ENCODE measurements around the gene GPR152.
A peak's percentile ranks its signal among the peaks of the same experiment; 100 is the strongest.

Gene GPR152

DNA sequence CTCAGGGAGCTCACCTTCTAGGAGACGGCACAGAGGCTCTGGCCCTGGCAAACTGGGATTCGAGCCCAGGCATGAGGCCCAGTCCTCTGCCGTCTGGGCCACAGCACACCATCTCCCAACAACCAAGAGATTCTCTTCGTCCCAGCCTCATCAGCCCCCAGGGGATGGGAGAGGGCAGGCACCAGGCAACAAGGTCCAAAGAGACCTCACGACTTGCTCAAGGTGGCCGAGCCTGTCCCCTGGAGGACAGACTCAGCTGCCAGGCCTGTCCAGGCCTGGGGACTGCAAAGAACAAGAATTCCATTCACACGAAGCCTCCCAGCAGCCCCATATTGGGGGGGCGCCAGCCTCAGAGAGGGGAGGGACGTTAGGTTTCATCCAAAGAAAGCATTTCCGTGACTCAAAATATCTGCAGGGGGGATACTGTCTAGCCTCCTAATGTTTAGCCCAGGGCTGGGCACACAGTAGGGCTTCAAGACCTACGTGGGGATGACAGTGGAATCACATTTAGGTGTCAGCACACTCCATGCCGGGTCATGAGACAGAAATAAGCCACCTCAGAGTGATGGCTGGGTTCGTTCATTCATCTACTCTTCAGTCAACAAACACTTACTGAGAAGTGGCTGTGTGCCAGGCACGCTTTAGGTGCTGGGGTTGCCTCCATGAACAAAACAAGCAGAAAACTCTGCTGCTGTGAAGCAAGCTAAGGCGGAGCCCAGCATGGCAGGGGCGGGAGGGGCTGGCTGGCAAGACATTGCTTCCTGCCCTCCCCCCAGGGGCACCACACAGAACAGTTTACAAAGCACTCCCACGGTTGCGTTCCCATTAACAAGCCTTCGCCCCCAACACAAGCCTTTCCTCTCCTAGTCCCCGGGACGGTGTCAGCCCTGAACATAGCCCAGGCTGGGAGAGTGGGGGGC lies 35.9 kb downstream of the GPR152 start:
- peaks cover 0 to 42% (median 36%) of the 10 kb centered on the region in 5 donors for H3K4me1 ChIP-seq (ENCODE audit: control insufficient read depth in 5 of 5, insufficient read depth in 5 of 5, low read length in 5 of 5)
- H3K27me3 ChIP-seq (ENCODE audit: control insufficient read depth in 5 of 5, insufficient read depth in 4 of 5, low read length in 5 of 5) = peaks cover 17 to 31% (median 22%) of the 10 kb centered on the region in 5 donors
- H3K9ac ChIP-seq (ENCODE audit: low read length in 5 of 5) = peak overlapping the region in 1 of 5 donors; percentile 51
- H3K27ac ChIP-seq (ENCODE audit: low read depth, low read length) = no peak overlapping the region
- H3K4me3 ChIP-seq (ENCODE audit: low read depth in 1 of 5, low read length in 5 of 5) = no peak overlapping the region
- H3K9me3 ChIP-seq (ENCODE audit: control insufficient read depth in 5 of 5, low read length in 5 of 5) = no peaks in the 10 kb centered on the region
- H3K36me3 ChIP-seq (ENCODE audit: control insufficient read depth in 5 of 5, insufficient read depth in 5 of 5, low read length in 5 of 5) = no peaks in the 10 kb centered on the region

DNA sequence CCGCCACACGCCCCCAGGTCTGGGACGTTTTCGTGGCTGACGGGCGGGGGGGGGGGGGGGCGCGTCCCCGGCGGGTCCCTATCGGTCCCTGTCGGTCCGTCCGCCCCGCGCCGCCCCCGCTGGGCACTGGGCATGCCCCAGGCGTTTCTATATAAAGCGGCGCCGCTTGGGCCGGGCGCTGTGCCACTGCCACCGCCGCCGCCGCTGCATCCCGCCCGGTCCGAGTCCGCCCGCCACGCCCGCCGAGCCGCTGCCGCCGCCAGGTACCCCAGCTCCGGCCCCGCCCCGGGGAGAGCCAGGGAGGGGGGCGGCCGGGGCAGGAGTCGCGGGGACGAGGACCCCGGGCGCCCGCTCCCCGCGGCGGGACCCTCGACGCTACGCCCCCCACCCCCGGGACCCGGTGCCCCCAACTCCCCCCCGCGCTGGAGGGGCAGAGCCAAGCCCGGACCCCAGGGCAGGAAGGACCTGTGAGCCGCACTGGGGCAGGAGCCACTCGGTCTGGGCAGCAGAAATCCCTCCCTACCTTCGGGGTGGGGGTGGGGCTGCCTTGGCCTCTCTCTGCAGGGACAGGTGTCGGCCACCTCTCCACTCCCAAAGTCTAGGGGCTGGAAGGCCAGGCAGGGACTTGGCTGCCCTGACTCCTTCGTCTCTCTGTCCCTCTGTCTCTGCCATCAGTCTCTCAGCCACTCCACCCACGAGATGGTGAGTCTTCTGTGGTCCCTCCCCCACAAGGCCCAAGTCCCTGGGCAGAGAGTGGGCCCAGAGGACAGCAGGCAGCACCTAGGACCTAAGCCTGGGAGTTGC lies 36.8 kb downstream of the GPR152 start, which contains the start of gene CARNS1:
CARNS1 (plus strand) TSS at position 178 of the 804 bp plus-strand sequence; CDS start at position 700, 522 bp downstream.
- no peak within 1 kb of the TSS for H3K27ac ChIP-seq (ENCODE audit: low read depth, low read length)
- no peaks in the 10 kb centered on the region for H3K36me3 ChIP-seq (ENCODE audit: control insufficient read depth in 5 of 5, insufficient read depth in 5 of 5, low read length in 5 of 5)
- H3K4me1 ChIP-seq (ENCODE audit: control insufficient read depth in 5 of 5, insufficient read depth in 5 of 5, low read length in 5 of 5) = peaks cover 0 to 39% (median 33%) of the 10 kb centered on the region in 5 donors
- peak within 1 kb of the TSS in 1 of 5 donors; percentile 37 for H3K4me3 ChIP-seq (ENCODE audit: low read depth in 1 of 5, low read length in 5 of 5)
- no peaks in the 10 kb centered on the region for H3K9me3 ChIP-seq (ENCODE audit: control insufficient read depth in 5 of 5, low read length in 5 of 5)
- H3K9ac ChIP-seq (ENCODE audit: low read length in 5 of 5) = no peak within 1 kb of the TSS
- peaks cover 27 to 40% (median 30%) of the 10 kb centered on the region in 5 donors for H3K27me3 ChIP-seq (ENCODE audit: control insufficient read depth in 5 of 5, insufficient read depth in 4 of 5, low read length in 5 of 5)

DNA sequence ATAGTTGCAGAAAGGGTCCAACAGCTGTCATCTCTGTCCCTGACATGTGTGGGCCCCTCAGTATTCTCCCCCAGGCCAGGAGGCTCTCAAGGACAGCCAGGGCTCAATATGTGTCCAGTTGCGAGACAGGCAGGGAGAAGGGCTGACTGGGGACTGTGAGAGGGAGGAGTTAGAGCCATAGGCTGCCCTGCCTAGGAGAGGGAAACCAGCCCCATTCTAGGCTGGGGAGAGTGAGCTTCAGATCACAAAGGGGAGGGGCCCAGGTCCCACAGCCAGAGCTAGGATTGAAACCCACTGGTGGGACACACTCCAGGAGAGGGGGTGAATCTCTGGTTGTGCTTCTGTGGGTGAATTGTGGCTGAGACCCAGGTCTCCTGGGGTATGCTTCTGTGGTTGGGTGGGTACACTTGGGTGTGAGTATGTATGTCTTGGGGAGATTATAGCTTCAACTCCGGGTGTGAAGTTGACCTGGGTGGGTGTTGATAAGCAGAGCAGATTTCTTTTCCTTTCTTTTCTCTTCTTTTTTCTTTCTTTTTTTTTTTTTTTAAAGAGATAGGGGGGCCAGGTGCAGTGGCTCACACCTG lies 39.2 kb downstream of the GPR152 start:
- Histone ChIP-seq H3K4me3 (ENCODE audit: low read depth in 1 of 5, low read length in 5 of 5) (no peak overlapping the region), H3K9me3 (ENCODE audit: control insufficient read depth in 5 of 5, low read length in 5 of 5) (no peaks in the 10 kb centered on the region), H3K36me3 (ENCODE audit: control insufficient read depth in 5 of 5, insufficient read depth in 5 of 5, low read length in 5 of 5) (no peaks in the 10 kb centered on the region), H3K4me1 (ENCODE audit: control insufficient read depth in 5 of 5, insufficient read depth in 5 of 5, low read length in 5 of 5) (peaks cover 0 to 32% (median 27%) of the 10 kb centered on the region in 5 donors), H3K27me3 (ENCODE audit: control insufficient read depth in 5 of 5, insufficient read depth in 4 of 5, low read length in 5 of 5) (peaks cover 45 to 64% (median 52%) of the 10 kb centered on the region in 5 donors), H3K27ac (ENCODE audit: low read depth, low read length) (no peak overlapping the region), H3K9ac (ENCODE audit: low read length in 5 of 5) (no peak overlapping the region)

DNA sequence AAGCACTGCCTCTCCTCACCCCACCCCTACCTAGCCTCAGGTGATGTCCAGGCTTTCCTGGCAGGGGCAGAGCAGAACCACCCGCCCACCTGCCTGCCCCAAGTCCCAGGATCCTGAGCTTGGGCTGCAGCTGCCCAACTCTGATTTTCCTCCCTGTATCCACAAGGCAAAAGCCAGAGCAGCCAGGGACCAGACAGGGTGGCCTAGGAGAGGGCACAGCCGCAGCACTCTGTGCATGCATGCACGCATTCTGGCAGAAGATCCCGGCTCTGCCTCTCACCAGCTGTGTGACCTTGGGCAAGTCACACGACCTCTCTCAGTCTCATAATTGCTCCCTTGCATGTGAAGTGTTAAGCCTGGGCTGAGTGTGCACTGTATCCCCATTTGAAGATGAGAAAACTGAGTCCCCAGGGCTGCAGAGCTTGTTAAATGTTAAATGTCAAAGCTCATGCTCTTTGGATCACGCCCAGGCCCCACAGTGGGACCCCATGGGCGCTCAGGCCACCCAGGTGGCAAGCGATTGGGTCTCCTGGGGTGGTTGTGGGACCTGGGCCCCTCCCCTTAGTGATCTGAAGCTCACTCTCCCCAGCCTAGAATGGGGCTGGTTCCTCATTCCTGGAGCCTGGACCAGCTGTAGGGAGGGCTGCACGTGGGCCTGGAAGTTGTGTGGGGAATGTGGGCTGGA lies 39.9 kb downstream of the GPR152 start:
- Histone ChIP-seq H3K9ac (ENCODE audit: low read length in 5 of 5) (no peak overlapping the region), H3K4me1 (ENCODE audit: control insufficient read depth in 5 of 5, insufficient read depth in 5 of 5, low read length in 5 of 5) (peaks cover 0 to 32% (median 25%) of the 10 kb centered on the region in 5 donors), H3K27me3 (ENCODE audit: control insufficient read depth in 5 of 5, insufficient read depth in 4 of 5, low read length in 5 of 5) (peaks cover 51 to 68% (median 59%) of the 10 kb centered on the region in 5 donors), H3K27ac (ENCODE audit: low read depth, low read length) (no peak overlapping the region), H3K4me3 (ENCODE audit: low read depth in 1 of 5, low read length in 5 of 5) (no peak overlapping the region), H3K9me3 (ENCODE audit: control insufficient read depth in 5 of 5, low read length in 5 of 5) (no peaks in the 10 kb centered on the region), H3K36me3 (ENCODE audit: control insufficient read depth in 5 of 5, insufficient read depth in 5 of 5, low read length in 5 of 5) (no peaks in the 10 kb centered on the region)

DNA sequence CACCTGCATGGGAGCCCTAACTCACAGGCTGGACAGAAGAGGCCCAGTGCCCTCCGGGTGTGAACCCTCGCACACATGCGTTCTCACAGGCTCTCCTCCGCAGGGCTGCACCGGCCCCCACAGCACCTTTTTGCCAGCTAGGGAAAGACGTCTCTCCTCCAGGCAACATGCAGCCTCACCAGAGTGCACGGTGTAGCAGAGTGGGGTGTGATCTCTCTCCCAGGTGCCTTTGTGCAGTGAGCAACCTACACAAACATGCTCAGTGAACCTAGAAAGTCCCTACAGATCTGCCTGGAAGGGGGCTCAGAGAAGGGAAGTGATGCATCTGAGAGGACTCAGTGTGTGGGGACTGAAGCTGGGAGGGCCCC lies 40.8 kb downstream of the GPR152 start:
- Histone ChIP-seq H3K4me1 (ENCODE audit: control insufficient read depth in 5 of 5, insufficient read depth in 5 of 5, low read length in 5 of 5) (peaks cover 0 to 26% (median 20%) of the 10 kb centered on the region in 5 donors), H3K9ac (ENCODE audit: low read length in 5 of 5) (no peak overlapping the region), H3K27ac (ENCODE audit: low read depth, low read length) (no peak overlapping the region), H3K27me3 (ENCODE audit: control insufficient read depth in 5 of 5, insufficient read depth in 4 of 5, low read length in 5 of 5) (peaks cover 52 to 76% (median 67%) of the 10 kb centered on the region in 5 donors), H3K9me3 (ENCODE audit: control insufficient read depth in 5 of 5, low read length in 5 of 5) (no peaks in the 10 kb centered on the region), H3K4me3 (ENCODE audit: low read depth in 1 of 5, low read length in 5 of 5) (no peak overlapping the region), H3K36me3 (ENCODE audit: control insufficient read depth in 5 of 5, insufficient read depth in 5 of 5, low read length in 5 of 5) (no peaks in the 10 kb centered on the region)

DNA sequence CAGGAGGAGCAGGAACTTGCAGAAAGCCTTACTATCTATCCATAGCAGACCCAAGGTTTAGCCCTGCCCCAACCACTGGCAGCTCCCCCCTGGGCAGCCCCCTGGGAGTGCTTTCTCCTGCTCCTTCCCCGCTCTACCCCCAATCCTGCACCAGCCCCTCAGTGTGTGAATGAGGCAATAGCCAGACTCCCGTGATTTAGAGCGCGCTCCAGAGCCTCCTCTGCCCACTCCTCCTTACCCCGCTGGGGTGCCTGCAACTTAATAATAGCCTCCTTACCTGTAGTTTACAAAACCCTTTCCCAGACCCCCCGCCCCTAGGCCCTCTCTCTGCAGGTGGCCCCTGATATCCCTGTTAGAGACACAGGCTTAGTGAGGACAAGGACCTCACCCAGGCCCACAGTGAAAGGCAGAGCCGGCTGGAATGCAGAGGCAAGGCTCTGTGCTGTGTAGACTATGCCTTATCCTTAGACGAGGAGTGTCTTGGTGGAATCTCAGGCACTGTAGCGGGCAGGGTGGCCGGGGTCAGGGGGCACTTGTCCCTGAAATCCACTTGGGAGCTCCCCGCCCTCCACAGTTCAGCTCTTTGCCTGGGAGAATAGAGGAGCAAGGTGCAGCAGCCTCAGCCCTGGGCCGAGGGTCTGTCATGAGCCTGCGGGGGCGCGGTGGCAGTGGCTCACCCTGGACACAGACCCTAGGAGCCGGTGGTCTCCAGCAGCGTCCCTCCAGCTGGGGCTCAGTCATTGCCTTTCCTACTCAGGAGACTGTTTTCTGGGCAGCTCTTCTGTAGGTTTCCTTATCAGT lies 41.3 kb downstream of the GPR152 start:
- Histone ChIP-seq H3K36me3 (ENCODE audit: control insufficient read depth in 5 of 5, insufficient read depth in 5 of 5, low read length in 5 of 5) (no peaks in the 10 kb centered on the region), H3K4me1 (ENCODE audit: control insufficient read depth in 5 of 5, insufficient read depth in 5 of 5, low read length in 5 of 5) (peaks cover 0 to 25% (median 15%) of the 10 kb centered on the region in 5 donors), H3K9ac (ENCODE audit: low read length in 5 of 5) (no peak overlapping the region), H3K27ac (ENCODE audit: low read depth, low read length) (no peak overlapping the region), H3K4me3 (ENCODE audit: low read depth in 1 of 5, low read length in 5 of 5) (no peak overlapping the region), H3K27me3 (ENCODE audit: control insufficient read depth in 5 of 5, insufficient read depth in 4 of 5, low read length in 5 of 5) (peaks cover 55 to 78% (median 67%) of the 10 kb centered on the region in 5 donors), H3K9me3 (ENCODE audit: control insufficient read depth in 5 of 5, low read length in 5 of 5) (no peaks in the 10 kb centered on the region)

DNA sequence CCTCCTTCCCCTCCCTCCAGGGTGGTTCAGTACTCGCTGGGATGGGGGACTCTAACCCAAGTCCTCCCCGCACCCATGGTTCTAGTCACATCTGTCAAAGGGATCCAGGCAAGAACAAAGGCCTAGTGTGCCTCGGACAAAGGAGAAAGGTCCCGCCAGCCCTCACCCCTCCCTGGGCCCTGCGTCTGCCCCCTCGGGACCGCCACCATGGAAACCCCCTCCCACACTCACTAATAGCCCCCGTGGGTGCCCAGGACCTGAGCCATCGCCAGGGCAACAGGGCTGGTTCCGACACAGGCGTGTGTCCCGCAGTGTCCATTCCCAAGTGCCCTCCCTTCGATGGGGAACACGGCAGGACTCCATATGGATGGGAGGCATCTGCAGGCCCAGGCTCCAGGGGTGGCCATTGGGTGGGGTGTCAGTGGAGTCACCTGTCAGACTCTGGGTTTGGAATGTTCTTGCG lies 42.1 kb downstream of the GPR152 start:
- H3K36me3 ChIP-seq (ENCODE audit: control insufficient read depth in 5 of 5, insufficient read depth in 5 of 5, low read length in 5 of 5) = no peaks in the 10 kb centered on the region
- H3K9me3 ChIP-seq (ENCODE audit: control insufficient read depth in 5 of 5, low read length in 5 of 5) = no peaks in the 10 kb centered on the region
- H3K4me3 ChIP-seq (ENCODE audit: low read depth in 1 of 5, low read length in 5 of 5) = no peak overlapping the region
- H3K4me1 ChIP-seq (ENCODE audit: control insufficient read depth in 5 of 5, insufficient read depth in 5 of 5, low read length in 5 of 5) = peaks cover 0 to 23% (median 12%) of the 10 kb centered on the region in 5 donors
- H3K9ac ChIP-seq (ENCODE audit: low read length in 5 of 5) = no peak overlapping the region
- H3K27ac ChIP-seq (ENCODE audit: low read depth, low read length) = no peak overlapping the region
- H3K27me3 ChIP-seq (ENCODE audit: control insufficient read depth in 5 of 5, insufficient read depth in 4 of 5, low read length in 5 of 5) = peaks cover 55 to 82% (median 66%) of the 10 kb centered on the region in 5 donors

DNA sequence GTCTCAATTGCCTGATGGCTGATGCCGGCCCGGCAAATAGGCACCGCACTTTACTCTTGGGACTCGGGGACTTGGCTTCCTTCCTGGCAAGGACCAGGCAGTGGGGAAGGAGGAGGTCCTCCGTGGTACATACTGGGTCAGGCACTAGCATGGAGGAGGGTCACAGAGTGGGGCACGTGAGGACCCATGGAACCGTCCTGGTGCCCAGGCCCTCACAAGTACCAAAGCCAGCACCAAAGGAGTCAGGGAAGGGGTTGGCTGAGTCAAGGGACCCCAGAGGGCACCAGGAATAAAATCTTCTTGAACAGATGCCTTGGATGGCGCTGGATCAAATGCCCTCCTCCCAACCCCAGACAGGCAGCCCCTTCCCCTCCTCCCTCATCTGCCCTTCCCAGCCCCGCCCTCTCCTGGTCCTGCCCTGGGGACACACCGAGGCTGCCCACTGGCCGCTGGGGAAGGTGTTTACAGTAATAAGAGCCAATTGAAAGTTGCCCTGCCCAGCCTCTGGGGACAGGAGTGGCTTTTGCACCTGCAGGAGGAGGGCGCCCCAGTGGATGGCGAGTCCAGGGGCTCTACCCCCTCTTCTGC lies 42.7 kb downstream of the GPR152 start:
- H3K27ac ChIP-seq (ENCODE audit: low read depth, low read length) = no peak overlapping the region
- peaks cover 55 to 77% (median 62%) of the 10 kb centered on the region in 5 donors for H3K27me3 ChIP-seq (ENCODE audit: control insufficient read depth in 5 of 5, insufficient read depth in 4 of 5, low read length in 5 of 5)
- peak overlapping the region in 1 of 5 donors; percentile 23 for H3K9ac ChIP-seq (ENCODE audit: low read length in 5 of 5)
- H3K4me3 ChIP-seq (ENCODE audit: low read depth in 1 of 5, low read length in 5 of 5) = no peak overlapping the region
- no peaks in the 10 kb centered on the region for H3K9me3 ChIP-seq (ENCODE audit: control insufficient read depth in 5 of 5, low read length in 5 of 5)
- H3K36me3 ChIP-seq (ENCODE audit: control insufficient read depth in 5 of 5, insufficient read depth in 5 of 5, low read length in 5 of 5) = no peaks in the 10 kb centered on the region
- peaks cover 0 to 19% (median 8%) of the 10 kb centered on the region in 5 donors for H3K4me1 ChIP-seq (ENCODE audit: control insufficient read depth in 5 of 5, insufficient read depth in 5 of 5, low read length in 5 of 5)

All from subcutaneous abdominal adipose tissue (tissue), 5 donors.